ENCODE data around the gene RNF223.

Gene RNF223

GRCh38 chr1:1024771-1025699, 49.1 kb downstream of the RNF223 start:
- no peak overlapping the region for H3K4me3 ChIP-seq (ENCODE audit: low read depth in 1 of 2, low read length in 1 of 2)
- H3K36me3 ChIP-seq: no peaks in the 10 kb centered on the region
- no peak overlapping the region for H3K27ac ChIP-seq
- H3K9me3 ChIP-seq: no peaks in the 10 kb centered on the region
- H3K4me1 ChIP-seq (ENCODE audit: control insufficient read depth in 1 of 2, insufficient read depth in 1 of 2, low read depth in 1 of 2, low read length in 1 of 2): peaks cover 0 to 12% of the 10 kb centered on the region in 2 experiments
- TF ChIP-seq CTCF (IDR thresholded peaks at IDR 0.05): no peak
- peaks cover 82% of the 10 kb centered on the region for H3K27me3 ChIP-seq

DNA sequence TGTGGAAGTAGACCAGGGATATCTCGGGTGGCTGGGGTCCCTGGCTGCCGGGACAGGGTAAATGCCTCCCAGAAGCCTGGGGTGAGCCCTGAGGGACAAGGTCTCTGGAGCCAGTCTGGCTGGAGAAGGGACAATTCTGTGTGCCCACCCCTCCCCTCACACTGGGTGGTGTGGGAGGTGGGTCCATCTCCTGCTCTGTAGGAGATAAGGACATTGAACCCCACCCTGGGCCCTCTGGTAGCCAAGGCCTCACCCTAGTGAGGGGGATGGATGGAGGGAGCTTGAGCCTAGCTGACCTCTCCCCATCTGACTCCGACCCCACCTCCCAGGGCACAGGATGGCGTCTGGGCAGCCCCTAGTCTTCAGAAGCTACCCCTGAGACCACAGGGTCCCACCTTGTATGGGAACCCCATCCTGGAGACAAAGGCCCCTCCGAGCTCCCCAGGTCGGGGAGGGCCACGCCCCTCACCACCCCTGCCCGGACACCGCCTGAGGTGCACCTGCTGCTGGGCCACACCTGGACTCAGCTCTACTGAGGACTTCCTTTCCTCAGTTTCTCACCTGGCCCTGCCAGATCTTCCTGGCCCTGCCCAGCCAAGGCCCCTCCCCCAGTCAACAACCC, 49.8 kb downstream of the RNF223 start:
- Histone ChIP-seq H3K4me1 (ENCODE audit: control insufficient read depth in 1 of 2, insufficient read depth in 1 of 2, low read depth in 1 of 2, low read length in 1 of 2) (peaks cover 0 to 12% of the 10 kb centered on the region in 2 experiments), H3K9me3 (no peaks in the 10 kb centered on the region), H3K27ac (no peak overlapping the region), H3K27me3 (peaks cover 88% of the 10 kb centered on the region), H3K36me3 (no peaks in the 10 kb centered on the region), H3K4me3 (ENCODE audit: low read depth in 1 of 2, low read length in 1 of 2) (no peak overlapping the region)
- TF ChIP-seq CTCF (IDR thresholded peaks at IDR 0.05): no peak

- H3K4me1 ChIP-seq (ENCODE audit: control insufficient read depth in 1 of 2, insufficient read depth in 1 of 2, low read depth in 1 of 2, low read length in 1 of 2): peaks cover 0 to 12% of the 10 kb centered on the region in 2 experiments
- H3K27ac ChIP-seq: no peak overlapping the region
- no peak overlapping the region for H3K4me3 ChIP-seq (ENCODE audit: low read depth in 1 of 2, low read length in 1 of 2)
- TF ChIP-seq CTCF (IDR thresholded peaks at IDR 0.05): no peak
- H3K27me3 ChIP-seq: peaks cover 93% of the 10 kb centered on the region
- no peaks in the 10 kb centered on the region for H3K9me3 ChIP-seq
- H3K36me3 ChIP-seq: no peaks in the 10 kb centered on the region
Measured at GRCh38 chr1:1023700-1024099, 50.4 kb downstream of the RNF223 start.

DNA sequence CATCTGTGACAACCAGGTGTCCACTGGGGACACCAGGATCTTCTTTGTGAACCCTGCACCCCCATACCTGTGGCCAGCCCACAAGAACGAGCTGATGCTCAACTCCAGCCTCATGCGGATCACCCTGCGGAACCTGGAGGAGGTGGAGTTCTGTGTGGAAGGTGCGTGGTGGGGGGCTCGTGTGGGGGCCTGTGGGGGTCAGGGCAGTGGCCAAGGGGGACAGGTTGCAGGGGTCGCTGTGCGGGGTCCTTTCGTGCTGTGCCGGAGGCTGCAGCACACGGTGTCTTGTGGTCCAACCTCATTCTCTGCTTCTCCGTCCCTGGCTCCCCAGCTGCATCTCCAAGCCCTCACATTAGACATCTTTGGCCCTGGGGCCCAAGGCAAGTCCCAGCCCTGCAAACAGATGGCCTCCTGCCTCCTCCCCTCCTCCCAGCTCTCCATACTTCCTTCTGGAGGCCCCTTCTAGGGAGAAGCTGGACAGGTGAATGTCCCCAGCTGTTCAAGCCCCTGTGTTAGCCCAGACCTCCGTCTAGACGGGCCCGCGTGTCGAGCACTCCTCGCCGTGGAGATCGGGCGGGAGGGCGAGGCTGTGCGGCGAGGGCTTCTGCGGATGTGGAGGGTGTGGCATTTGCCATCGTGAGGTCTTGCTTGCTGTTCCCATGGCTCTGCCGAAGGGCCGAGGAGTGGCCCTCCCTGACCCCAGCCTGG, 51.6 kb downstream of the RNF223 start:
- no peaks in the 10 kb centered on the region for H3K36me3 ChIP-seq
- H3K27me3 ChIP-seq: peaks cover 94% of the 10 kb centered on the region
- no peak overlapping the region for H3K4me3 ChIP-seq (ENCODE audit: low read depth in 1 of 2, low read length in 1 of 2)
- no peak overlapping the region for H3K27ac ChIP-seq
- H3K9me3 ChIP-seq: no peaks in the 10 kb centered on the region
- TF ChIP-seq CTCF (IDR thresholded peaks at IDR 0.05): no peak
- H3K4me1 ChIP-seq (ENCODE audit: control insufficient read depth in 1 of 2, insufficient read depth in 1 of 2, low read depth in 1 of 2, low read length in 1 of 2): peaks cover 0 to 12% of the 10 kb centered on the region in 2 experiments

GRCh38 chr1:1021920-1022259, 52.2 kb downstream of the RNF223 start:
- Histone ChIP-seq H3K36me3 (no peaks in the 10 kb centered on the region), H3K9me3 (no peaks in the 10 kb centered on the region), H3K4me3 (ENCODE audit: low read depth in 1 of 2, low read length in 1 of 2) (no peak overlapping the region), H3K27me3 (peaks cover 88% of the 10 kb centered on the region), H3K27ac (no peak overlapping the region), H3K4me1 (ENCODE audit: control insufficient read depth in 1 of 2, insufficient read depth in 1 of 2, low read depth in 1 of 2, low read length in 1 of 2) (peaks cover 0 to 12% of the 10 kb centered on the region in 2 experiments)
- TF ChIP-seq CTCF (IDR thresholded peaks at IDR 0.05): no peak

Data from neutrophil (primary cell).